Measurements from ENCODE around the gene COX6B2.

DNA sequence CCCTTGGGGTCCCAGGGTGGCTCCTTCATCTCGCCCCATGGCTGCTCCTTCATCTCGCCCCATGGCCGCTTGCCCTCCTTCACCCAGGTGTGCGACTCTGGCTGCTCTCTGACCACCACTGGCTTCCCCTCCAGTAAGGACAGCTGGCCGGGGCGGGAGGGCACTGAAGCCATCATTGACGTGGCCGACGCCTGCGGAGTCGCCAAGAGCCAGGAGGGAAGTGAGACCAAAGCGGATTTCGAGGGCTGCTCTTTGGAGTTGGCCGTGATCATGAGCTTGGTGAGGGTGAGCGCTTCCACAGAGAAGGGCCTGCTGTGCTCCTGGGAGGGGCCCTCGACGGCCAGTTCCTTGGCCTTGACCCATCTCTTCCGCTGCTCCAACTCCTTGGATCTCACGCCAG is 4.0 kb upstream of the COX6B2 start:
- TF ChIP-seq, protein P1, sequence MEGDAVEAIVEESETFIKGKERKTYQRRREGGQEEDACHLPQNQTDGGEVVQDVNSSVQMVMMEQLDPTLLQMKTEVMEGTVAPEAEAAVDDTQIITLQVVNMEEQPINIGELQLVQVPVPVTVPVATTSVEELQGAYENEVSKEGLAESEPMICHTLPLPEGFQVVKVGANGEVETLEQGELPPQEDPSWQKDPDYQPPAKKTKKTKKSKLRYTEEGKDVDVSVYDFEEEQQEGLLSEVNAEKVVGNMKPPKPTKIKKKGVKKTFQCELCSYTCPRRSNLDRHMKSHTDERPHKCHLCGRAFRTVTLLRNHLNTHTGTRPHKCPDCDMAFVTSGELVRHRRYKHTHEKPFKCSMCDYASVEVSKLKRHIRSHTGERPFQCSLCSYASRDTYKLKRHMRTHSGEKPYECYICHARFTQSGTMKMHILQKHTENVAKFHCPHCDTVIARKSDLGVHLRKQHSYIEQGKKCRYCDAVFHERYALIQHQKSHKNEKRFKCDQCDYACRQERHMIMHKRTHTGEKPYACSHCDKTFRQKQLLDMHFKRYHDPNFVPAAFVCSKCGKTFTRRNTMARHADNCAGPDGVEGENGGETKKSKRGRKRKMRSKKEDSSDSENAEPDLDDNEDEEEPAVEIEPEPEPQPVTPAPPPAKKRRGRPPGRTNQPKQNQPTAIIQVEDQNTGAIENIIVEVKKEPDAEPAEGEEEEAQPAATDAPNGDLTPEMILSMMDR (IDR thresholded peaks at IDR 0.05): no peak
- TF ChIP-seq POLR2A (IDR thresholded peaks at IDR 0.05) (no peak), EP300 (IDR thresholded peaks at IDR 0.05) (no peak), POLR2AphosphoS5 (IDR thresholded peaks at IDR 0.05) (no peak)
